H1 (cell line): ENCODE measurements around the gene MS4A15. TPM values are rescaled to one million over a fixed set of nuclear protein-coding genes. Genes with fewer than 3 reads are reported as not detected.

ENCODE experiments used
- CTCF ChIA-PET: fragments of 300-600 bp; sonication (Branson Sonifier 250); formaldehyde crosslinking; loops from one replicate; lab custom pipeline; 2021; ENCODE audit not compliant: partially characterized antibody; lab: Charles Lee
- POLR2A ChIA-PET: fragments of 300-600 bp; sonication (Branson Sonifier 250); formaldehyde crosslinking; loops from one replicate; lab custom pipeline; 2021; ENCODE audit warnings: inconsistent platforms; ENCODE audit not compliant: partially characterized antibody; lab: Charles Lee
- DNase-seq, 2 experiments: peaks; one replicate each; pipeline versions ENCODE4 v3.0.0 to v3.0.0-alpha.2; 2010 to 2022; ENCODE audit warnings: low spot score in 2 of 2, low read depth in 1 of 2, mixed read lengths in 1 of 2
- FAIRE-seq: peaks from 2 replicates; lab custom pipeline; 2011; peaks lifted over from hg19 to GRCh38; lab: Jason Lieb, UNC
- H2AFZ ChIP-seq: 2 replicates; pipeline ENCODE4 v1.8.1; 2012; ENCODE audit warnings: low read length, inconsistent platforms
- H2AK5ac ChIP-seq: 2 replicates; pipeline ENCODE4 v1.6.1; 2013; ENCODE audit warnings: low read depth, low read length
- H2BK120ac ChIP-seq: replicated peaks from 2 replicates; pipeline ENCODE3; 2013; ENCODE audit warnings: low read depth, low read length, inconsistent platforms
- H2BK12ac ChIP-seq: 2 replicates; pipeline ENCODE4 v1.6.1; 2013; ENCODE audit warnings: low read depth, low read length
- H2BK15ac ChIP-seq: 2 replicates; pipeline ENCODE4 v1.6.1; 2013; ENCODE audit warnings: low read length
- H2BK20ac ChIP-seq: 2 replicates; pipeline ENCODE4 v1.6.1; 2013; ENCODE audit warnings: low read length
- H2BK5ac ChIP-seq: 2 replicates; pipeline ENCODE4 v1.6.1; 2013; ENCODE audit warnings: low read depth, low read length
- H3K14ac ChIP-seq: 2 replicates; pipeline ENCODE4 v1.6.1; 2013; ENCODE audit warnings: inconsistent platforms; ENCODE audit not compliant: insufficient read length
- H3K18ac ChIP-seq: 2 replicates; pipeline ENCODE4 v1.6.1; 2013; ENCODE audit warnings: low read length; ENCODE audit errors: extremely low read depth
- H3K23ac ChIP-seq: 2 replicates; pipeline ENCODE4 v1.6.1; 2013; ENCODE audit warnings: inconsistent platforms; ENCODE audit not compliant: insufficient read length
- H3K23me2 ChIP-seq: 2 replicates; pipeline ENCODE4 v1.6.1; 2013; ENCODE audit warnings: low read depth, low read length
- H3K27ac ChIP-seq: 2 replicates; pipeline ENCODE4 v1.6.1; 2011; ENCODE audit warnings: low read depth, low read length, inconsistent platforms
- H3K27me3 ChIP-seq, 4 experiments: replicated peaks in 1 of 4; 1 replicate in 1 of 4; 2 replicates in 3 of 4; pipeline versions ENCODE4 v1.6.1 to v1.8.1; 2011 to 2013; ENCODE audit warnings: low read length in 3 of 4, mild to moderate bottlenecking in 3 of 4, inconsistent platforms in 2 of 4, mixed read lengths in 2 of 4, moderate library complexity in 1 of 4; ENCODE audit not compliant: control insufficient read depth in 3 of 4, insufficient read depth in 3 of 4; ENCODE audit errors: extremely low read depth in 1 of 4
- H3K36me3 ChIP-seq, 4 experiments: 2 replicates each; pipeline versions ENCODE4 v1.6.1 to v1.8.1; 2011 to 2013; ENCODE audit warnings: mild to moderate bottlenecking in 4 of 4, low read length in 3 of 4, moderate library complexity in 2 of 4, control low read depth in 1 of 4, inconsistent platforms in 1 of 4; ENCODE audit not compliant: insufficient read depth in 4 of 4, control insufficient read depth in 2 of 4
- H3K4ac ChIP-seq: replicated peaks from 2 replicates; pipeline ENCODE3; 2013; ENCODE audit warnings: low read length, low read depth, mixed read lengths, inconsistent platforms; ENCODE audit not compliant: insufficient read length
- H3K4me1 ChIP-seq, 4 experiments: replicated peaks in 1 of 4; 1 replicate in 1 of 4; 2 replicates in 3 of 4; pipeline versions ENCODE4 v1.6.1 to v1.8.1; 2011 to 2013; ENCODE audit warnings: low read length in 3 of 4, inconsistent platforms in 2 of 4, mixed read lengths in 1 of 4; ENCODE audit not compliant: insufficient read depth in 4 of 4, control insufficient read depth in 3 of 4
- H3K4me2 ChIP-seq, 2 experiments: 2 replicates each; pipeline versions ENCODE4 v1.6.1 to v1.8.1; 2011 to 2013; ENCODE audit warnings: low read depth in 2 of 2, low read length in 2 of 2, control low read depth in 1 of 2, inconsistent platforms in 1 of 2, mild to moderate bottlenecking in 1 of 2; ENCODE audit not compliant: insufficient read depth in 1 of 2
- H3K4me3 ChIP-seq, 4 experiments: fragments of 200-600, 300-600 bp in 1 of 4; sonication (generic), shearing (Covaris generic), sonication (Bioruptor Twin) in 1 of 4; 2 replicates each; pipeline versions ENCODE4 v1.5.1 to v1.8.1; 2011 to 2016; ENCODE audit warnings: low read length in 4 of 4, low read depth in 3 of 4, control low read depth in 2 of 4, inconsistent platforms in 2 of 4, mild to moderate bottlenecking in 2 of 4, mixed read lengths in 1 of 4, moderate library complexity in 1 of 4; ENCODE audit not compliant: insufficient read depth in 2 of 4; ENCODE audit errors: extremely low read depth in 1 of 4
- H3K56ac ChIP-seq: replicated peaks from 2 replicates; pipeline ENCODE3; 2013; ENCODE audit warnings: low read depth, mild to moderate bottlenecking, mixed read lengths, low read length, inconsistent platforms; ENCODE audit not compliant: insufficient read length
- H3K79me1 ChIP-seq: 2 replicates; pipeline ENCODE4 v1.6.1; 2013; ENCODE audit warnings: low read depth, low read length, control low read depth
- H3K79me2 ChIP-seq, 2 experiments: 2 replicates each; pipeline versions ENCODE4 v1.6.1 to v1.8.1; 2012 to 2013; ENCODE audit warnings: low read length in 2 of 2, mild to moderate bottlenecking in 2 of 2, inconsistent platforms in 1 of 2; ENCODE audit not compliant: insufficient read depth in 2 of 2, control insufficient read depth in 1 of 2
- H3K9ac ChIP-seq, 4 experiments: replicated peaks in 1 of 4; 1 replicate in 1 of 4; 2 replicates in 3 of 4; pipeline versions ENCODE4 v1.6.1 to v1.8.1; 2011 to 2013; ENCODE audit warnings: low read depth in 3 of 4, low read length in 3 of 4, control low read depth in 2 of 4, mild to moderate bottlenecking in 2 of 4, moderate library complexity in 2 of 4, inconsistent platforms in 1 of 4; ENCODE audit errors: extremely low read depth in 1 of 4
- H3K9me3 ChIP-seq, 2 experiments: 2 replicates each; pipeline versions ENCODE4 v1.6.1 to v1.8.1; 2012 to 2013; ENCODE audit warnings: mild to moderate bottlenecking in 2 of 2, moderate library complexity in 2 of 2, control low read depth in 1 of 2, inconsistent platforms in 1 of 2, low read depth in 1 of 2, low read length in 1 of 2, mixed read lengths in 1 of 2; ENCODE audit not compliant: insufficient read depth in 2 of 2
- H4K20me1 ChIP-seq, 2 experiments: replicated peaks in 1 of 2; 2 replicates each; pipeline versions ENCODE3 to v1.8.1; 2011 to 2013; ENCODE audit warnings: inconsistent platforms in 2 of 2, low read length in 2 of 2, mild to moderate bottlenecking in 1 of 2; ENCODE audit not compliant: insufficient read depth in 2 of 2, control insufficient read depth in 1 of 2
- H4K5ac ChIP-seq: 2 replicates; pipeline ENCODE4 v1.6.1; 2013; ENCODE audit warnings: low read length, low read depth, mixed read lengths, inconsistent platforms; ENCODE audit not compliant: insufficient read length
- H4K8ac ChIP-seq: 2 replicates; pipeline ENCODE4 v1.8.0; 2013; ENCODE audit warnings: mild to moderate bottlenecking, moderate library complexity, low read length, inconsistent platforms; ENCODE audit not compliant: insufficient read depth; ENCODE audit errors: extremely low read depth
- H4K91ac ChIP-seq: replicated peaks from 2 replicates; pipeline ENCODE3; 2013; ENCODE audit warnings: low read length, mixed read lengths, inconsistent platforms; ENCODE audit not compliant: insufficient read length
- ATF3 ChIP-seq: IDR thresholded peaks from 2 replicates; pipeline ENCODE4 v1.6.1; 2011; ENCODE audit warnings: low read depth, mild to moderate bottlenecking, low read length; ENCODE audit not compliant: insufficient read depth
- TAF7 ChIP-seq: optimal IDR thresholded peaks from 2 replicates; pipeline ENCODE3; 2011; ENCODE audit warnings: low read depth, mild to moderate bottlenecking, inconsistent platforms, low read length, moderate library complexity, borderline replicate concordance
- WGBS, 2 experiments: shearing (Covaris generic) in 1 of 2; methylation state at CpG; one replicate each; pipeline versions ENCODE4 v1.1.6 to v1.1.7; 2013 to 2015; ENCODE audit warnings: low lambda C conversion rate in 2 of 2, mixed read lengths in 2 of 2, inconsistent platforms in 1 of 2, low coverage in 1 of 2, missing lambda C conversion rate in 1 of 2; ENCODE audit not compliant: insufficient replicate concordance in 2 of 2, insufficient coverage in 1 of 2, insufficient read length in 1 of 2; ENCODE audit errors: extremely low coverage in 1 of 2, missing lambda C conversion rate in 1 of 2; 5-methylcytosine and 5-hydroxymethylcytosine counted together
- polyA plus RNA-seq, 7 experiments: library from polyadenylated mRNA; depleted of rRNA in 3 of 7; stranded (reverse) in 5 of 7; unstranded in 2 of 7; fragments of >200 nt in 5 of 7; fragments of 200-250 nt in 2 of 7; gene quantifications; 1 replicate in 5 of 7; 2 replicates in 1 of 7; 4 replicates in 1 of 7; pipeline versions ENCODE4 v1.2.1 to v1.2.3, GENCODE V29; 2011 to 2013; ENCODE audit warnings: missing spikeins in 2 of 7, mixed read lengths in 2 of 7
- total RNA-seq: library from RNA; stranded (reverse); fragmentation: NEBNext Ultra II Directional; extraction: Animal tissue kit (Norgen Biotek cat#: 25700); gene quantifications from 2 replicates; pipeline ENCODE4 v1.2.1, GENCODE V29; 2021

MS4A15 gene
- total and polyA plus RNA-seq, 2 of the 8 experiments (the other 6 are each of a cell fraction or from before 2014, with no cell fraction given), result 0.15 to 0.17 TPM

DNA sequence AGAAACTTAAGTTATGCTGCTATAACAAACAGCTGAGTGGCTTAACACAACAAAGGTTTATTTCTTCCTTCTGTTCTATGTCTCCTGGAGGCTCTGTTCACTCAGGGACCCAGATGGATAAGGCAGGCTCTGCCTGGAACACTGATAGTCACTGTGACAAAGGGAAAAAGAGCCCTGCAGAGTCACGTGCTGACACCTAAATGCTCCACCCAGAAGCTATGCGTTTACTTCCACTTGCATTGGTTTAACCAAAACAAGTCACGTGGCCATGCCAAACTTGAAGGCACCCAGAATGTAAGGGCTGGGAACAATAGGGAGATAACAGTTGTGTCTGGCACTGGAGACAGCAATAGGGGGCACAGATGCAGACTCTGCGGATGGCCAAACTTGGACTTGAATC lies 3.4 kb upstream of the MS4A15 start:
- 83% methylated on average over 4 of the region's 4 CpGs; no CpG with 5 or more reads in 1 of the 2 experiments for WGBS, 2 experiments
- no peak overlapping the region for H3K4me3 ChIP-seq
- no peak overlapping the region for H3K23ac ChIP-seq
- no peak overlapping the region for H3K4ac ChIP-seq
- no peak overlapping the region for H2BK15ac ChIP-seq
- no peak overlapping the region for H4K8ac ChIP-seq
- ChIA-PET POLR2A (no interaction called here), CTCF (interaction anchor here (0.6 to 3.2 kb wide), 7 partner anchors 10 to 53 kb away, joined by 4 to 35 read pairs (median 10); partner anchors contain the start of gene MS4A8)
- H3K36me3 ChIP-seq, result no peaks in the 10 kb centered on the region
- no peak overlapping the region for H2AFZ ChIP-seq
- no peaks in the 10 kb centered on the region for H3K79me2 ChIP-seq
- no peak overlapping the region for H3K18ac ChIP-seq
- H3K14ac ChIP-seq, result no peak overlapping the region
- no peaks in the 10 kb centered on the region; a peak in 2 of 7 replicates for H3K4me1 ChIP-seq
- no peak overlapping the region for H3K56ac ChIP-seq
- H2BK20ac ChIP-seq, result no peak overlapping the region
- no peak for DNase-seq
- no peaks in the 10 kb centered on the region for H3K27me3 ChIP-seq
- no peak overlapping the region for H4K5ac ChIP-seq
- H4K20me1 ChIP-seq, result no peaks in the 10 kb centered on the region
- H3K9ac ChIP-seq, result no peak overlapping the region
- no peak overlapping the region for H4K91ac ChIP-seq
- H2AK5ac ChIP-seq, result no peak overlapping the region
- no peaks in the 10 kb centered on the region for H3K23me2 ChIP-seq
- no peak for FAIRE-seq
- TF ChIP-seq TAF7 (no peak), ATF3 (no peak)
- H2BK5ac ChIP-seq, result no peak overlapping the region
- no peak overlapping the region for H3K27ac ChIP-seq
- H2BK120ac ChIP-seq, result no peak overlapping the region
- H3K9me3 ChIP-seq, result 0 out of 4 replicates have a peak, but pooled peaks cover 0 to 4% of the 10 kb centered on the region in 2 experiments
- no peak overlapping the region for H2BK12ac ChIP-seq
- H3K4me2 ChIP-seq, result no peak overlapping the region
- no peaks in the 10 kb centered on the region for H3K79me1 ChIP-seq
